HepG2 (cell line): ENCODE results near the gene SLA2. TPM values are rescaled to one million over a fixed set of nuclear protein-coding genes. Genes with fewer than 3 reads are reported as not detected.

ENCODE experiments used
- AGO2 ChIP-seq: fragments of 200-400 bp; formaldehyde crosslinking; optimal IDR thresholded peaks from 2 replicates; pipeline ENCODE3; 2017; ENCODE audit warnings: mild to moderate bottlenecking, low read depth, low read length, moderate library complexity
- BHLHE40 ChIP-seq: IDR thresholded peaks from 2 replicates; pipeline ENCODE4 v1.6.1; 2011; ENCODE audit warnings: low read length, improper control_type of control experiment
- CHD4 ChIP-seq: fragments of 200-600 bp; sonication (generic); IDR thresholded peaks from 2 replicates; pipeline ENCODE4 v1.7.0; 2017; ENCODE audit warnings: mild to moderate bottlenecking, low read length, borderline replicate concordance
- FUBP1 ChIP-seq: sonication (generic); formaldehyde crosslinking; IDR thresholded peaks from 2 replicates; pipeline ENCODE4 v1.5.1; 2020; ENCODE audit warnings: missing genetic modification reagents, mild to moderate bottlenecking, borderline replicate concordance
- KDM1A ChIP-seq: IDR thresholded peaks from 2 replicates; pipeline ENCODE4 v1.6.1; 2016; ENCODE audit warnings: missing compliant biosample characterization
- PCBP2 ChIP-seq: fragments of 200-400 bp; formaldehyde crosslinking; optimal IDR thresholded peaks from 2 replicates; pipeline ENCODE3; 2018; ENCODE audit warnings: low read length, low read depth; ENCODE audit not compliant: poor library complexity, severe bottlenecking
- PHF8 ChIP-seq: sonication (generic); formaldehyde crosslinking; IDR thresholded peaks from 2 replicates; pipeline ENCODE4 v1.5.0; 2020; ENCODE audit warnings: missing genetic modification reagents
- POLR2A ChIP-seq, 2 experiments: IDR thresholded peaks; 2 replicates each; pipeline ENCODE4 v1.6.1; 2011; ENCODE audit warnings: low read depth in 2 of 2, low read length in 2 of 2, mild to moderate bottlenecking in 1 of 2, moderate library complexity in 1 of 2; ENCODE audit not compliant: insufficient read depth in 1 of 2
- PPARG ChIP-seq: conservative IDR thresholded peaks from 2 replicates; pipeline ENCODE4 v1.6.1; 2016; ENCODE audit warnings: missing biosample characterization, missing genetic modification reagents
- RBFOX2 ChIP-seq: fragments of 200-400 bp; formaldehyde crosslinking; IDR thresholded peaks from 2 replicates; pipeline ENCODE4 v1.6.1; 2017; ENCODE audit warnings: low read depth, mild to moderate bottlenecking, low read length
- SIN3A ChIP-seq: IDR thresholded peaks from 2 replicates; pipeline ENCODE4 v1.6.1; 2011; ENCODE audit warnings: low read depth, mild to moderate bottlenecking, control low read depth, low read length, borderline replicate concordance
- SP1 ChIP-seq, 2 experiments: fragments of 450-650 bp in 1 of 2; sonication (generic) in 1 of 2; formaldehyde crosslinking in 1 of 2; IDR thresholded peaks; 2 replicates each; pipeline versions ENCODE4 v1.4.0 to v1.6.1; 2016 to 2020; ENCODE audit warnings: missing genetic modification reagents in 1 of 2
- ZNF12 ChIP-seq: sonication (generic); formaldehyde crosslinking; IDR thresholded peaks from 2 replicates; pipeline ENCODE4 v1.5.0; 2020; ENCODE audit warnings: missing genetic modification reagents
- ZNF160 ChIP-seq: sonication (generic); formaldehyde crosslinking; IDR thresholded peaks from 2 replicates; pipeline ENCODE4 v1.8.0; 2022; ENCODE audit warnings: mild to moderate bottlenecking, inconsistent platforms, missing genetic modification reagents
- ZNF709 ChIP-seq: sonication (generic); formaldehyde crosslinking; IDR thresholded peaks from 2 replicates; pipeline ENCODE4 v1.5.0; 2020; ENCODE audit warnings: mild to moderate bottlenecking, missing genetic modification reagents
- ZNF790 ChIP-seq: sonication (generic); formaldehyde crosslinking; IDR thresholded peaks from 2 replicates; pipeline ENCODE4 v1.8.0; 2022; ENCODE audit warnings: missing genetic modification reagents, mild to moderate bottlenecking, borderline replicate concordance
- polyA plus RNA-seq, 8 experiments: library from polyadenylated mRNA; depleted of rRNA in 3 of 8; stranded (reverse) in 7 of 8; unstranded in 1 of 8; fragments of >200 nt; fragmentation: Illumina TruSeq in 4 of 8; extraction: Trizol in 4 of 8; gene quantifications; 2 replicates each; pipeline versions ENCODE4 v1.2.1 to v1.2.3, GENCODE V29; 2011 to 2016; ENCODE audit warnings: low read depth in 4 of 8, missing spikeins in 1 of 8, mixed read lengths in 1 of 8; ENCODE audit not compliant: insufficient read depth in 1 of 8
- total RNA-seq, 5 experiments: library from RNA; depleted of rRNA; stranded (reverse); fragments of >200 nt; fragmentation: Illumina TruSeq; extraction: Trizol; gene quantifications; 2 replicates each; pipeline ENCODE4 v1.2.3, GENCODE V29; 2016; ENCODE audit warnings: low read depth in 1 of 5
- TF ChIP-seq, protein P1 (sequence below): sonication (generic); formaldehyde crosslinking; IDR thresholded peaks from 2 replicates; pipeline ENCODE4 v1.4.0; 2020; ENCODE audit warnings: mild to moderate bottlenecking, missing genetic modification reagents
- TF ChIP-seq, protein P2 (sequence below): sonication (generic); formaldehyde crosslinking; IDR thresholded peaks from 2 replicates; pipeline ENCODE4 v1.8.1; 2022; ENCODE audit warnings: mild to moderate bottlenecking, missing genetic modification reagents
- TF ChIP-seq, protein P3 (sequence below): sonication (generic); formaldehyde crosslinking; IDR thresholded peaks from 2 replicates; pipeline ENCODE4 v1.5.0; 2020; ENCODE audit warnings: mild to moderate bottlenecking, missing genetic modification reagents, moderate library complexity
- TF ChIP-seq, protein P4 (sequence below): sonication (generic); formaldehyde crosslinking; IDR thresholded peaks from 2 replicates; pipeline ENCODE4 v1.8.0; 2022; ENCODE audit warnings: missing genetic modification reagents, mild to moderate bottlenecking, borderline replicate concordance

The SLA2 gene
- total and polyA plus RNA-seq, 2 of the 13 experiments (the other 11 are each of a cell fraction or from before 2014, with no cell fraction given) = 1.6 to 3.6 TPM

GRCh38 chr20:36606158-36607066 is 39.6 kb downstream of the SLA2 start (continued):
- TF ChIP-seq, protein P1, sequence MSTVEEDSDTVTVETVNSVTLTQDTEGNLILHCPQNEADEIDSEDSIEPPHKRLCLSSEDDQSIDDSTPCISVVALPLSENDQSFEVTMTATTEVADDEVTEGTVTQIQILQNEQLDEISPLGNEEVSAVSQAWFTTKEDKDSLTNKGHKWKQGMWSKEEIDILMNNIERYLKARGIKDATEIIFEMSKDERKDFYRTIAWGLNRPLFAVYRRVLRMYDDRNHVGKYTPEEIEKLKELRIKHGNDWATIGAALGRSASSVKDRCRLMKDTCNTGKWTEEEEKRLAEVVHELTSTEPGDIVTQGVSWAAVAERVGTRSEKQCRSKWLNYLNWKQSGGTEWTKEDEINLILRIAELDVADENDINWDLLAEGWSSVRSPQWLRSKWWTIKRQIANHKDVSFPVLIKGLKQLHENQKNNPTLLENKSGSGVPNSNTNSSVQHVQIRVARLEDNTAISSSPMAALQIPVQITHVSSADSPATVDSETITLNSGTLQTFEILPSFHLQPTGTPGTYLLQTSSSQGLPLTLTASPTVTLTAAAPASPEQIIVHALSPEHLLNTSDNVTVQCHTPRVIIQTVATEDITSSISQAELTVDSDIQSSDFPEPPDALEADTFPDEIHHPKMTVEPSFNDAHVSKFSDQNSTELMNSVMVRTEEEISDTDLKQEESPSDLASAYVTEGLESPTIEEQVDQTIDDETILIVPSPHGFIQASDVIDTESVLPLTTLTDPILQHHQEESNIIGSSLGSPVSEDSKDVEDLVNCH (CRISPR knock-in tag) = 0 out of 2 replicates have a peak, but pooled peaks have one; percentile 90
- TF ChIP-seq ZNF160 (CRISPR knock-in tag) (no peak), FUBP1 (CRISPR knock-in tag) (peak; percentile 22; the same call in 1 of the 2 replicates), SP1 (IDR thresholded peaks at IDR 0.05) (no peak), SP1 (CRISPR knock-in tag; IDR thresholded peaks at IDR 0.05) (0 out of 2 replicates have a peak, but pooled peaks have one; percentile 11), BHLHE40 (no peak), AGO2 (peak; percentile 81), POLR2A (IDR thresholded peaks at IDR 0.05; ENCODE audit: insufficient read depth in 1 of 2, low read depth in 2 of 2, low read length in 2 of 2) (peak in 1 of 2 experiments; percentile 75; a peak in 2 of 4 replicates), ZNF790 (CRISPR knock-in tag) (0 out of 2 replicates have a peak, but pooled peaks have one; percentile 60), CHD4 (no peak), RBFOX2 (peak; percentile 61; the same call in 1 of the 2 replicates), KDM1A (CRISPR knock-in tag) (0 out of 2 replicates have a peak, but pooled peaks have one; percentile 18), ZNF12 (no peak), SIN3A (peak; percentile 62; the same call in 1 of the 2 replicates), PPARG (CRISPR knock-in tag) (0 out of 2 replicates have a peak, but pooled peaks have one; percentile 17), ZNF709 (CRISPR knock-in tag) (no peak), PCBP2 (no peak), PHF8 (CRISPR knock-in tag) (no peak)
- TF ChIP-seq, protein P2, sequence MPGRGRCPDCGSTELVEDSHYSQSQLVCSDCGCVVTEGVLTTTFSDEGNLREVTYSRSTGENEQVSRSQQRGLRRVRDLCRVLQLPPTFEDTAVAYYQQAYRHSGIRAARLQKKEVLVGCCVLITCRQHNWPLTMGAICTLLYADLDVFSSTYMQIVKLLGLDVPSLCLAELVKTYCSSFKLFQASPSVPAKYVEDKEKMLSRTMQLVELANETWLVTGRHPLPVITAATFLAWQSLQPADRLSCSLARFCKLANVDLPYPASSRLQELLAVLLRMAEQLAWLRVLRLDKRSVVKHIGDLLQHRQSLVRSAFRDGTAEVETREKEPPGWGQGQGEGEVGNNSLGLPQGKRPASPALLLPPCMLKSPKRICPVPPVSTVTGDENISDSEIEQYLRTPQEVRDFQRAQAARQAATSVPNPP (CRISPR knock-in tag) = no peak
- TF ChIP-seq, protein P3, sequence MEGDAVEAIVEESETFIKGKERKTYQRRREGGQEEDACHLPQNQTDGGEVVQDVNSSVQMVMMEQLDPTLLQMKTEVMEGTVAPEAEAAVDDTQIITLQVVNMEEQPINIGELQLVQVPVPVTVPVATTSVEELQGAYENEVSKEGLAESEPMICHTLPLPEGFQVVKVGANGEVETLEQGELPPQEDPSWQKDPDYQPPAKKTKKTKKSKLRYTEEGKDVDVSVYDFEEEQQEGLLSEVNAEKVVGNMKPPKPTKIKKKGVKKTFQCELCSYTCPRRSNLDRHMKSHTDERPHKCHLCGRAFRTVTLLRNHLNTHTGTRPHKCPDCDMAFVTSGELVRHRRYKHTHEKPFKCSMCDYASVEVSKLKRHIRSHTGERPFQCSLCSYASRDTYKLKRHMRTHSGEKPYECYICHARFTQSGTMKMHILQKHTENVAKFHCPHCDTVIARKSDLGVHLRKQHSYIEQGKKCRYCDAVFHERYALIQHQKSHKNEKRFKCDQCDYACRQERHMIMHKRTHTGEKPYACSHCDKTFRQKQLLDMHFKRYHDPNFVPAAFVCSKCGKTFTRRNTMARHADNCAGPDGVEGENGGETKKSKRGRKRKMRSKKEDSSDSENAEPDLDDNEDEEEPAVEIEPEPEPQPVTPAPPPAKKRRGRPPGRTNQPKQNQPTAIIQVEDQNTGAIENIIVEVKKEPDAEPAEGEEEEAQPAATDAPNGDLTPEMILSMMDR (CRISPR knock-in tag) = no peak
- TF ChIP-seq, protein P4, sequence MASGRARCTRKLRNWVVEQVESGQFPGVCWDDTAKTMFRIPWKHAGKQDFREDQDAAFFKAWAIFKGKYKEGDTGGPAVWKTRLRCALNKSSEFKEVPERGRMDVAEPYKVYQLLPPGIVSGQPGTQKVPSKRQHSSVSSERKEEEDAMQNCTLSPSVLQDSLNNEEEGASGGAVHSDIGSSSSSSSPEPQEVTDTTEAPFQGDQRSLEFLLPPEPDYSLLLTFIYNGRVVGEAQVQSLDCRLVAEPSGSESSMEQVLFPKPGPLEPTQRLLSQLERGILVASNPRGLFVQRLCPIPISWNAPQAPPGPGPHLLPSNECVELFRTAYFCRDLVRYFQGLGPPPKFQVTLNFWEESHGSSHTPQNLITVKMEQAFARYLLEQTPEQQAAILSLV = no peak
